Glutamatergic neuron (in vitro differentiated cells): Measurements from ENCODE around the gene ANKRD2. TPM values are rescaled to one million over a fixed set of nuclear protein-coding genes. Genes with fewer than 3 reads are reported as not detected.
A peak's percentile ranks its signal among the peaks of the same experiment; 100 is the strongest.

Experiments used
- DNase-seq: peaks from one replicate; pipeline ENCODE4 v3.0.0; 2022
- H3K27ac Mint-ChIP-seq: one replicate; pipeline ENCODE4 v1.8.0; 2020; ENCODE audit warnings: mild to moderate bottlenecking, mixed read lengths, inconsistent platforms; ENCODE audit not compliant: unreplicated experiment
- H3K27me3 Mint-ChIP-seq: one replicate; pipeline ENCODE4 v1.8.0; 2020; ENCODE audit warnings: mild to moderate bottlenecking, moderate library complexity, mixed read lengths, inconsistent platforms; ENCODE audit not compliant: unreplicated experiment
- H3K36me3 Mint-ChIP-seq: one replicate; pipeline ENCODE4 v1.8.0; 2020; ENCODE audit warnings: mild to moderate bottlenecking, mixed read lengths, inconsistent platforms; ENCODE audit not compliant: unreplicated experiment
- H3K4me1 Mint-ChIP-seq: one replicate; pipeline ENCODE4 v1.8.0; 2020; ENCODE audit warnings: mild to moderate bottlenecking, low read depth, mixed read lengths, inconsistent platforms; ENCODE audit not compliant: unreplicated experiment
- H3K4me3 Mint-ChIP-seq: one replicate; pipeline ENCODE4 v1.8.0; 2020; ENCODE audit warnings: mild to moderate bottlenecking, mixed read lengths, inconsistent platforms; ENCODE audit not compliant: unreplicated experiment
- H3K9me3 Mint-ChIP-seq: one replicate; pipeline ENCODE4 v1.8.0; 2020; ENCODE audit warnings: mild to moderate bottlenecking, moderate library complexity, mixed read lengths, inconsistent platforms; ENCODE audit not compliant: unreplicated experiment
- total RNA-seq: library from RNA; stranded (reverse); fragmentation: NEBNext Ultra II Directional; extraction: Animal tissue kit (Norgen Biotek cat#: 25700); gene quantifications from one replicate; pipeline ENCODE4 v1.2.1, GENCODE V29; 2021; ENCODE audit not compliant: unreplicated experiment
- TF ChIP-seq, protein P1 (sequence below): fragments of 200-600 bp; sonication (generic); IDR thresholded peaks from one replicate; pipeline ENCODE4 v1.5.0; 2021; ENCODE audit not compliant: partially characterized antibody, unreplicated experiment

Gene ANKRD2
- total RNA-seq, 1 donor from 2014 or later: not detected

DNA sequence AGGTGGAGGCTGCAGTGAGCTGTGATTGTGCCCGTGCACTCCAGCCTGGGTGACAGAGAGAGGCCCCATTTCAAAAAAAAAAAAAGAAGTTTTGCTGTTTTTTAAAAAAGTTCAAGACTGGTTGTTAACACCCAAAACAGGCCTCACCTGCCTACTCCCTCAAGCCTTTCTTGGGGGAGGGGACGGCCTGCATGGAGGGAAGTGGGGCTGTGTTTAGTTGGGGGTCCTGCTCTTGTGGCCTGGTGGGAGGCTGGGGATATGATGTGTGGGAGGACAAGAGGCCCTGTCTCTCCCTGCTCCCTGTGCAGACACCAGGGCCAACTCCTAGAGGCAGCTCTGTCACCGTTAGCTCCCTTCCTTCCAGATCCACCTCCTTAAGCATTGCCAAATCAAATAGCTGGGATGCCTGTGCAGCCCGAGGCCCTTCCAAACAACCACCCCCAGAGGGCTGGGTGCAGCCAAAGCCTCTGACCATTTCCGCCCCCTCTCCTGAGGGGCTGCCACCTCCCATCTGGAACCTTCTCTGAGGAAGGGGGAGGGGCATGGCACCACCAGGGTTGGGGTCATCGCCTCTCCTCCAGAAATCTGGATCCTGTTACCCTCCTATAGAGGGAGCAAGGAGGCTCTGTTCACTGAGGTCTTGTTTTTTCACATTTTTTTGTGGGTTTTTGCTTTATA, 32.9 kb upstream of the ANKRD2 start:
- H3K27me3 Mint-ChIP-seq: peaks cover 9% of the 10 kb centered on the region
- no peaks in the 10 kb centered on the region for H3K36me3 Mint-ChIP-seq
- no peak overlapping the region for H3K27ac Mint-ChIP-seq
- H3K4me3 Mint-ChIP-seq: no peak overlapping the region
- H3K4me1 Mint-ChIP-seq: peaks cover 13% of the 10 kb centered on the region
- TF ChIP-seq, protein P1, sequence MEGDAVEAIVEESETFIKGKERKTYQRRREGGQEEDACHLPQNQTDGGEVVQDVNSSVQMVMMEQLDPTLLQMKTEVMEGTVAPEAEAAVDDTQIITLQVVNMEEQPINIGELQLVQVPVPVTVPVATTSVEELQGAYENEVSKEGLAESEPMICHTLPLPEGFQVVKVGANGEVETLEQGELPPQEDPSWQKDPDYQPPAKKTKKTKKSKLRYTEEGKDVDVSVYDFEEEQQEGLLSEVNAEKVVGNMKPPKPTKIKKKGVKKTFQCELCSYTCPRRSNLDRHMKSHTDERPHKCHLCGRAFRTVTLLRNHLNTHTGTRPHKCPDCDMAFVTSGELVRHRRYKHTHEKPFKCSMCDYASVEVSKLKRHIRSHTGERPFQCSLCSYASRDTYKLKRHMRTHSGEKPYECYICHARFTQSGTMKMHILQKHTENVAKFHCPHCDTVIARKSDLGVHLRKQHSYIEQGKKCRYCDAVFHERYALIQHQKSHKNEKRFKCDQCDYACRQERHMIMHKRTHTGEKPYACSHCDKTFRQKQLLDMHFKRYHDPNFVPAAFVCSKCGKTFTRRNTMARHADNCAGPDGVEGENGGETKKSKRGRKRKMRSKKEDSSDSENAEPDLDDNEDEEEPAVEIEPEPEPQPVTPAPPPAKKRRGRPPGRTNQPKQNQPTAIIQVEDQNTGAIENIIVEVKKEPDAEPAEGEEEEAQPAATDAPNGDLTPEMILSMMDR: no peak
- peaks cover 10% of the 10 kb centered on the region for H3K9me3 Mint-ChIP-seq
- no peak for DNase-seq

DNA sequence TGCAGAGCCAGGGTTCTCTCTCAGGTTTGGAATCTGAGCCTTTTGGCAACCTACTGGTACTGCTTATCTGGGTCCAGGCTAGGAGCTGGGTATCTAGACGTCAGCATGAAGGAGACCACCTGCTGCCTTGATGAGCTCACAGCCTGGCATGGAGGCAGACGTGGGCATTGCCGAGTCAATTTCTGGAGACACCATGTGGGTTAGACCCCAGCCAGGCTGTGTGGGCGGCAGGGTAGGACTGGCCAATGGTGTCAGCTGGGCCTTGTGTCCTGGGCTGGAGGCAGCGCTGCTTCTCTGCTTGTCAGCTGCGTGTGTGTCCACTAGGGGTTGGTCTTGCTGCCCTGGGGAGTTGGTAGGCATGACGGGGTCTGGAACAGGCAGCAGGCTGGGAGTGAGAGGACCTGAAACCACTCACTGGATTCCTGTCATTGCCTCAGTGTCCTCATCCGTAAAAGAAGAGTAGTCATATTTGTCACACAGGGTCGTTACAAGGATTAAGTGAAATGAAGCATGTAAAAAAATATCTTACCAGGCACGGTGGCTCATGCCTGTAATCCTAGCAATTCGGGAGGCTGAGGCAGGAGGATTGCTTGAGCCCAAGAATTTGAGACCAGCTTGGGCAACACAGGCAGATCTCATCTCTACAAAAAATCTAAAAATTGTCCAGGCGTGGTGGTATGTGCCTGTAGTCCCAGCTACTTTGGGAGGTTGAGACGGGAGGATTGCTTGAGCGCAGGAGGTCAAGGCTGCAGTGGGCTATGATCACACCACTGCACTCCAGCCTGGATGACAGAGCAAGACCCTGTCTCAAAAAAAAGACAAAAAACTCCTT, 31.7 kb upstream of the ANKRD2 start:
- DNase-seq: no peak
- Mint-ChIP-seq H3K4me3 (peak overlapping the region; percentile 23), H3K27me3 (peaks cover 9% of the 10 kb centered on the region), H3K27ac (peak overlapping the region; percentile 20), H3K4me1 (peaks cover 15% of the 10 kb centered on the region), H3K36me3 (no peaks in the 10 kb centered on the region), H3K9me3 (peaks cover 10% of the 10 kb centered on the region)
- TF ChIP-seq, protein P1: no peak

DNA sequence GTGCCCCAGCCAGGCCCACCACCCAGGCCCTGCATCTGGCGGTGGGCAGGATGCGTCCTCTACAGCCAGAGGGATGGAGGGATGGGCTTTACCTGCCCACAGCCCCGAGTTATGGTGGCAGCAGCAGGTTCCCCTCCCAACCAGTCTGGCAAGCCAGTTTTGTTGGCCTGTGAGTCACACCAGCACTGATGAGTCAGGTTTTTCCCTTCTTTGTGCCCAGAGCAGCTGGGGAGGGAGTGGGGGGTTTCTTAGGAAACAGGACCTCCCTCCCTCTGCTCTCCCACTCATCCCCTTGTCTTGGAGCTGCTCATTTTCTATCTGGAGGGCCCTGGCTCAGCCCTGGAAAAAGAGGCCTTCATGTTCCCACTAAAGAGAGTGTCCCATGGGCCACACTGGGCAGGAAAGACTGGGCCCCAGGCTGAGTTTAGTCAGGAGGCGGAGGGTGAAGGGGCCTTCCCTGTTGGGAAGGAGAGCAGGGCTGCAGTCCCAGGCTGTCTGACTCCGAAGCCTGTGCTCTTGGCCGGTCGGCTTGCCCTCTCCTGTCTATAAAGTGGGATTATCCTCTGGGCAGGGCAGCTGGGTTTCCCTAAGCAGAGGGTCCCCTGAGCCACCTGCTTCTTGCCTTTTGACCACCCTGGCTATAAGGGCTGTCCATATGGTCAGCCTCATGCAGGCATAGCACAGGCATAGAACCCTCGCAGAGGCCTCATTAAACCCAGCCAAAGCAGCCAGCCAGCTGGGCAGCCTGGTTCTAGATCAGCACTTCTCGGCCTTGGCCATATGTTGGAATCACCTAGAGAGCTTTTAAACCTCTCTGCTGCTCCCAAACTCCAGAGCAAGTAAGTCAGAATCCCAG, 30.2 kb upstream of the ANKRD2 start:
- Mint-ChIP-seq H3K27me3 (peaks cover 9% of the 10 kb centered on the region), H3K4me1 (peaks cover 23% of the 10 kb centered on the region), H3K36me3 (no peaks in the 10 kb centered on the region), H3K4me3 (peak overlapping the region; percentile 82), H3K27ac (peak overlapping the region; percentile 97), H3K9me3 (peaks cover 10% of the 10 kb centered on the region)
- no peak for DNase-seq
- TF ChIP-seq, protein P1: no peak

DNA sequence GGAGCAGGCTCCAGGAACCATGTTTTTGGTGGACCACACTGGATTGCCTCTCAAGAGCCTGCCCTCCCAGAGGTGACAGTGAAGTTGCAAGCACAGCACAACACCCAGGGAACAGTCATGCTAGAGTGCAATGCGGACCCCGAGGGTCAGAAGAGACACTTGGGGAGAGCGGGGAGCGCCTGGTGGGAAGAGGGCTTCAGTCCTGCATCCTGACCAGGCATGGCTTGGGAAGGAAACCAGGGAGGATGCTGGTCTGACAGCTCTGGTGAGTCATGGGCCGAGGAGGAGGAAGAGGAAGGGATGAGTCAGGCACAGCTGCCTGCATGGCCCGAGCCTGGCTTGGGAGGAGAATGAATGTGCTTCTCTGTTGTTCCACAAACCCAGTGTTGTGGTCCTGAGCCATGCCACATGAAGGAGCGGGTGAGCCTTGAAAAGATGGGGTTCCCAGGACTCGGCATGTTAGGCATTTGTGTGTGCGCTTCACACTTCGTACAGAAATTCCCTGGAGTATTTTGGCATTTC, 29.5 kb upstream of the ANKRD2 start:
- H3K36me3 Mint-ChIP-seq: no peaks in the 10 kb centered on the region
- TF ChIP-seq, protein P1: no peak
- DNase-seq: no peak
- H3K27ac Mint-ChIP-seq: peak overlapping the region; percentile 97
- H3K4me3 Mint-ChIP-seq: peak overlapping the region; percentile 82
- peaks cover 9% of the 10 kb centered on the region for H3K27me3 Mint-ChIP-seq
- H3K9me3 Mint-ChIP-seq: peaks cover 10% of the 10 kb centered on the region
- H3K4me1 Mint-ChIP-seq: peaks cover 27% of the 10 kb centered on the region
